H9 (cell line): Measurements from ENCODE around the gene SLC23A2. TPM values are rescaled to one million over a fixed set of nuclear protein-coding genes. Genes with fewer than 3 reads are reported as not detected.

Experiments used
- DNase-seq: peaks from one replicate; pipeline ENCODE4 v3.0.0-alpha.2; 2017
- H2AFZ ChIP-seq: one replicate; pipeline ENCODE4 v1.6.1; 2013; ENCODE audit warnings: mild to moderate bottlenecking, low read length, control low read depth, moderate library complexity
- H2AK5ac ChIP-seq: 2 replicates; pipeline ENCODE4 v1.6.1; 2013; ENCODE audit warnings: low read length, control low read depth, mixed read lengths; ENCODE audit not compliant: insufficient read length
- H2BK120ac ChIP-seq: one replicate; pipeline ENCODE4 v1.6.1; 2013; ENCODE audit warnings: low read depth, mild to moderate bottlenecking, low read length, control low read depth, inconsistent platforms; ENCODE audit not compliant: poor library complexity, severe bottlenecking
- H2BK12ac ChIP-seq: 2 replicates; pipeline ENCODE4 v1.6.1; 2013; ENCODE audit warnings: low read length, control low read depth, mixed read lengths, low read depth; ENCODE audit not compliant: insufficient read length
- H2BK15ac ChIP-seq: 2 replicates; pipeline ENCODE4 v1.6.1; 2013; ENCODE audit warnings: low read depth, low read length, control low read depth
- H2BK20ac ChIP-seq: one replicate; pipeline ENCODE4 v1.6.1; 2013; ENCODE audit warnings: low read depth, mild to moderate bottlenecking, low read length, control low read depth, inconsistent platforms; ENCODE audit not compliant: poor library complexity, severe bottlenecking
- H2BK5ac ChIP-seq: 2 replicates; pipeline ENCODE4 v1.6.1; 2013; ENCODE audit warnings: low read length, control low read depth, mixed read lengths; ENCODE audit not compliant: insufficient read length
- H3K14ac ChIP-seq: 2 replicates; pipeline ENCODE4 v1.6.1; 2013; ENCODE audit warnings: low read length, control low read depth; ENCODE audit not compliant: insufficient read depth
- H3K18ac ChIP-seq: 2 replicates; pipeline ENCODE4 v1.6.1; 2013; ENCODE audit warnings: low read depth, mild to moderate bottlenecking, mixed read lengths, low read length, control low read depth; ENCODE audit not compliant: insufficient read length
- H3K23ac ChIP-seq: 2 replicates; pipeline ENCODE4 v1.6.1; 2013; ENCODE audit warnings: low read length, control low read depth, mixed read lengths, low read depth; ENCODE audit not compliant: insufficient read length
- H3K23me2 ChIP-seq: 2 replicates; pipeline ENCODE4 v1.6.1; 2013; ENCODE audit warnings: low read depth, mild to moderate bottlenecking, mixed read lengths, low read length, control low read depth; ENCODE audit not compliant: insufficient read length, poor library complexity, severe bottlenecking
- H3K27ac ChIP-seq: 2 replicates; pipeline ENCODE4 v1.5.1; 2013; ENCODE audit warnings: low read length, control low read depth, mixed read lengths, low read depth; ENCODE audit not compliant: insufficient read length
- H3K27me3 ChIP-seq: 2 replicates; pipeline ENCODE4 v1.6.1; 2013; ENCODE audit warnings: low read length, control low read depth, inconsistent platforms; ENCODE audit not compliant: insufficient read depth
- H3K4ac ChIP-seq: 2 replicates; pipeline ENCODE4 v1.6.1; 2013; ENCODE audit warnings: low read depth, mild to moderate bottlenecking, control low read depth, inconsistent platforms, low read length, moderate library complexity
- H3K4me1 ChIP-seq: 2 replicates; pipeline ENCODE4 v1.6.1; 2013; ENCODE audit warnings: low read length, control low read depth, inconsistent platforms; ENCODE audit not compliant: insufficient read depth
- H3K4me2 ChIP-seq: 2 replicates; pipeline ENCODE4 v1.6.1; 2013; ENCODE audit warnings: low read length, control low read depth, mixed read lengths; ENCODE audit not compliant: insufficient read length, insufficient read depth
- H3K56ac ChIP-seq: 2 replicates; pipeline ENCODE4 v1.6.1; 2013; ENCODE audit warnings: low read depth, mild to moderate bottlenecking, mixed read lengths, low read length, control low read depth; ENCODE audit not compliant: insufficient read length
- H3K79me1 ChIP-seq: 2 replicates; pipeline ENCODE4 v1.6.1; 2013; ENCODE audit warnings: low read depth, mild to moderate bottlenecking, moderate library complexity, low read length, control low read depth, inconsistent platforms; ENCODE audit not compliant: insufficient read depth, poor library complexity, severe bottlenecking
- H3K79me2 ChIP-seq: 2 replicates; pipeline ENCODE4 v1.6.1; 2013; ENCODE audit warnings: low read length, control low read depth, inconsistent platforms; ENCODE audit not compliant: insufficient read depth
- H3K9ac ChIP-seq: 2 replicates; pipeline ENCODE4 v1.6.1; 2013; ENCODE audit warnings: low read length, control low read depth, mixed read lengths; ENCODE audit not compliant: insufficient read length; ENCODE audit errors: extremely low read depth
- H3K9me3 ChIP-seq: one replicate; pipeline ENCODE4 v1.6.1; 2013; ENCODE audit warnings: low read depth, low read length, inconsistent platforms; ENCODE audit not compliant: control insufficient read depth
- H3T11ph ChIP-seq: one replicate; pipeline ENCODE4 v1.6.1; 2013; ENCODE audit warnings: mild to moderate bottlenecking, low read length, control low read depth, inconsistent platforms
- H4K20me1 ChIP-seq: one replicate; pipeline ENCODE4 v1.6.1; 2013; ENCODE audit not compliant: control insufficient read depth, insufficient read length, insufficient read depth
- H4K5ac ChIP-seq: 2 replicates; pipeline ENCODE4 v1.6.1; 2013; ENCODE audit warnings: low read depth, mild to moderate bottlenecking, mixed read lengths, low read length, control low read depth; ENCODE audit not compliant: insufficient read length
- H4K8ac ChIP-seq: replicated peaks from 2 replicates; pipeline ENCODE4 v1.6.1; 2013; ENCODE audit warnings: low read length, control low read depth, mixed read lengths, low read depth; ENCODE audit not compliant: insufficient read length
- H4K91ac ChIP-seq: 2 replicates; pipeline ENCODE4 v1.6.1; 2013; ENCODE audit warnings: low read depth, mild to moderate bottlenecking, moderate library complexity, mixed read lengths, low read length, control low read depth; ENCODE audit not compliant: insufficient read length
- H3K27ac Mint-ChIP-seq, 3 experiments: 2 replicates in 2 of 3; 3 replicates in 1 of 3; pipeline ENCODE4 v1.8.0; 2020 to 2021; ENCODE audit warnings: mixed read lengths in 3 of 3, mild to moderate bottlenecking in 1 of 3, moderate library complexity in 1 of 3
- H3K27me3 Mint-ChIP-seq: 2 replicates; pipeline ENCODE4 v1.8.0; 2021; ENCODE audit warnings: low read depth, mild to moderate bottlenecking, moderate library complexity, mixed read lengths
- H3K36me3 Mint-ChIP-seq, 3 experiments: 2 replicates in 2 of 3; 3 replicates in 1 of 3; pipeline ENCODE4 v1.8.0; 2020 to 2021; ENCODE audit warnings: low read depth in 3 of 3, mixed read lengths in 3 of 3; ENCODE audit not compliant: insufficient read depth in 1 of 3
- H3K4me1 Mint-ChIP-seq, 2 experiments: 2 replicates each; pipeline ENCODE4 v1.8.0; 2020; ENCODE audit warnings: mixed read lengths in 2 of 2
- H3K4me3 Mint-ChIP-seq, 2 experiments: 2 replicates in 1 of 2; 3 replicates in 1 of 2; pipeline ENCODE4 v1.8.0; 2020 to 2021; ENCODE audit warnings: mild to moderate bottlenecking in 2 of 2, mixed read lengths in 2 of 2, moderate library complexity in 1 of 2
- H3K9me3 Mint-ChIP-seq, 2 experiments: 2 replicates in 1 of 2; 3 replicates in 1 of 2; pipeline ENCODE4 v1.8.0; 2020; ENCODE audit warnings: mild to moderate bottlenecking in 2 of 2, mixed read lengths in 2 of 2, moderate library complexity in 1 of 2
- CTCF ChIP-seq: fragments of 200-600 bp; sonication (generic); conservative IDR thresholded peaks from 3 replicates; pipeline ENCODE4 v1.8.0; 2021; ENCODE audit warnings: antibody characterized with exemption, mild to moderate bottlenecking
- WGBS: extraction: QIAGEN DNeasy Blood & Tissue Kit; methylation state at CpG from one replicate; pipeline ENCODE4 v1.1.7; 2013; ENCODE audit warnings: missing lambda C conversion rate, low lambda C conversion rate, mixed read lengths; ENCODE audit not compliant: insufficient read length; ENCODE audit errors: extremely low coverage; 5-methylcytosine and 5-hydroxymethylcytosine counted together
- total RNA-seq: library from RNA; stranded (reverse); gene quantifications from 2 replicates; pipeline ENCODE4 v1.2.1, GENCODE V29; 2021

SLC23A2 gene
- total RNA-seq, 1 experiment from 2014 or later: 16.5 TPM

- H3K4me3 Mint-ChIP-seq: no peak overlapping the region
- Histone ChIP-seq H2BK12ac (no peak overlapping the region), H3K79me1 (no peaks in the 10 kb centered on the region), H3T11ph (no peak overlapping the region), H3K27me3 (no peaks in the 10 kb centered on the region), H3K14ac (no peak overlapping the region), H3K4ac (no peak overlapping the region), H2AFZ (no peak overlapping the region), H3K9ac (no peak overlapping the region), H3K79me2 (no peaks in the 10 kb centered on the region), H3K4me2 (no peak overlapping the region), H2BK120ac (no peak overlapping the region), H3K56ac (no peak overlapping the region), H2AK5ac (no peak overlapping the region), H3K23ac (no peak overlapping the region), H4K8ac (no peak overlapping the region), H3K4me1 (peaks cover 3% of the 10 kb centered on the region; the same call in 1 of the 2 replicates), H2BK20ac (no peak overlapping the region), H3K18ac (no peak overlapping the region), H3K27ac (no peak overlapping the region), H3K23me2 (no peaks in the 10 kb centered on the region), H4K20me1 (no peaks in the 10 kb centered on the region), H2BK5ac (no peak overlapping the region), H4K91ac (no peak overlapping the region), H4K5ac (no peak overlapping the region), H3K9me3 (no peaks in the 10 kb centered on the region), H2BK15ac (no peak overlapping the region)
- no peak for TF ChIP-seq CTCF
- H3K9me3 Mint-ChIP-seq: no peaks in the 10 kb centered on the region
- peaks cover 6% of the 10 kb centered on the region in 2 experiments; a peak in 3 of 4 replicates for H3K4me1 Mint-ChIP-seq
- DNase-seq: no peak
- no peaks in the 10 kb centered on the region for H3K27me3 Mint-ChIP-seq
- H3K36me3 Mint-ChIP-seq: no peaks in the 10 kb centered on the region
- no peak overlapping the region for H3K27ac Mint-ChIP-seq
- no CpG with 5 or more reads among the region's 7 CpGs for WGBS
Measured at GRCh38 chr20:4959592-4959991, 41.7 kb downstream of the SLC23A2 start.
